Measurements from ENCODE around the gene ACBD4.

Gene ACBD4

GRCh38 chr17:45087978-45088377, 47.5 kb upstream of the ACBD4 start:
- H3K27ac ChIP-seq (replicated peaks) = no peak overlapping the region
- no peak overlapping the region for H3K4me3 ChIP-seq (replicated peaks; ENCODE audit: insufficient read depth, low read length)
- no peak for DNase-seq (ENCODE audit: low read depth in 1 of 2, low spot score in 1 of 2)
- no peaks in the 10 kb centered on the region for H3K27me3 ChIP-seq (ENCODE audit: insufficient read depth, poor library complexity, severe bottlenecking)
- TF ChIP-seq SPI1 (IDR thresholded peaks at IDR 0.05; ENCODE audit: borderline replicate concordance, low read depth) (no peak), REST (IDR thresholded peaks at IDR 0.05; ENCODE audit: insufficient replicate concordance, low read depth) (no peak), CTCF (IDR thresholded peaks at IDR 0.05; ENCODE audit: insufficient read depth, low read length) (no peak)

- DNase-seq (ENCODE audit: low read depth in 1 of 2, low spot score in 1 of 2) = no peak
- TF ChIP-seq GABPA (IDR thresholded peaks at IDR 0.05; ENCODE audit: low read depth) = no peak
- Histone ChIP-seq H3K4me3 (replicated peaks; ENCODE audit: insufficient read depth, low read length) (no peak overlapping the region), H3K27me3 (ENCODE audit: insufficient read depth, poor library complexity, severe bottlenecking) (no peaks in the 10 kb centered on the region), H3K27ac (replicated peaks) (no peak overlapping the region)
Measured at GRCh38 chr17:45088741-45089140, 46.7 kb upstream of the ACBD4 start.

- DNase-seq (ENCODE audit: low read depth in 1 of 2, low spot score in 1 of 2) = no peak
- no peak overlapping the region for H3K4me3 ChIP-seq (replicated peaks; ENCODE audit: insufficient read depth, low read length)
- no peak for TF ChIP-seq GABPA (IDR thresholded peaks at IDR 0.05; ENCODE audit: low read depth)
- TF ChIP-seq SPI1 (IDR thresholded peaks at IDR 0.05; ENCODE audit: borderline replicate concordance, low read depth) = no peak
- TF ChIP-seq CTCF (IDR thresholded peaks at IDR 0.05; ENCODE audit: insufficient read depth, low read length) = no peak
- TF ChIP-seq REST (IDR thresholded peaks at IDR 0.05; ENCODE audit: insufficient replicate concordance, low read depth) = no peak
- no peak for TF ChIP-seq POLR2AphosphoS5 (IDR thresholded peaks at IDR 0.05; ENCODE audit: low read depth)
- no peak overlapping the region for H3K27ac ChIP-seq (replicated peaks)
- H3K27me3 ChIP-seq (ENCODE audit: insufficient read depth, poor library complexity, severe bottlenecking) = no peaks in the 10 kb centered on the region
Measured at GRCh38 chr17:45090711-45091110, 44.8 kb upstream of the ACBD4 start.

GRCh38 chr17:45091778-45092425, 43.6 kb upstream of the ACBD4 start:
- no peak for DNase-seq (ENCODE audit: low read depth in 1 of 2, low spot score in 1 of 2)
- Histone ChIP-seq H3K4me3 (replicated peaks; ENCODE audit: insufficient read depth, low read length) (no peak overlapping the region), H3K27me3 (ENCODE audit: insufficient read depth, poor library complexity, severe bottlenecking) (no peaks in the 10 kb centered on the region), H3K27ac (replicated peaks) (no peak overlapping the region)
- TF ChIP-seq POLR2AphosphoS5 (IDR thresholded peaks at IDR 0.05; ENCODE audit: low read depth) (no peak), GABPA (IDR thresholded peaks at IDR 0.05; ENCODE audit: low read depth) (no peak), REST (IDR thresholded peaks at IDR 0.05; ENCODE audit: insufficient replicate concordance, low read depth) (no peak), CTCF (IDR thresholded peaks at IDR 0.05; ENCODE audit: insufficient read depth, low read length) (no peak), SPI1 (IDR thresholded peaks at IDR 0.05; ENCODE audit: borderline replicate concordance, low read depth) (no peak)
